ENCODE data around the gene XRRA1. TPM values are rescaled to one million over a fixed set of nuclear protein-coding genes. Genes with fewer than 3 reads are reported as not detected.

XRRA1 gene
- total and polyA plus RNA-seq, 7 experiments from 2014 or later, result 11.3 to 20.8 (median 17.8) TPM

- H3K36me3 Mint-ChIP-seq, result peaks cover 13 to 49% (median 16%) of the 10 kb centered on the region in 5 donors
- H3K4me3 Mint-ChIP-seq, result no peak overlapping the region
- H3K9me3 Mint-ChIP-seq, result no peaks in the 10 kb centered on the region
- no peaks in the 10 kb centered on the region for H3K4me1 ChIP-seq (ENCODE audit: control insufficient read depth in 2 of 2, insufficient read depth in 2 of 2, low read length in 2 of 2)
- no peak overlapping the region for H3K27ac ChIP-seq (ENCODE audit: low read depth, low read length)
- ATAC-seq, result no peak
- H3K36me3 ChIP-seq (ENCODE audit: control insufficient read depth in 2 of 3, insufficient read depth in 3 of 3, low read length in 3 of 3), result peaks cover 10 to 68% (median 14%) of the 10 kb centered on the region in 3 experiments
- CTCF ChIA-PET, result interaction anchor here (0.7 to 1.4 kb wide), 2 partner anchors 93 to 205 kb away, joined by 3 read pairs; no protein-coding TSS in a partner anchor
- DNase-seq, result no peak
- H3K27ac Mint-ChIP-seq, result peak overlapping the region in 2 of 9 donors; percentile 2 to 59
- POLR2A ChIA-PET, result interaction anchor here (1.6 kb wide), 1 partner anchor 13 kb away, joined by 4 read pairs; the partner anchor contains the start of genes SPCS2 and XRRA1
- no peaks in the 10 kb centered on the region for H3K9me3 ChIP-seq (ENCODE audit: control insufficient read depth in 2 of 3, low read length in 3 of 3)
- intact Hi-C loops (cut with micrococcal nuclease), result no loop called here
- H3K27me3 Mint-ChIP-seq, result no peaks in the 10 kb centered on the region
- no peaks in the 10 kb centered on the region for H3K27me3 ChIP-seq (ENCODE audit: control insufficient read depth in 2 of 2, insufficient read depth in 2 of 2, low read length in 2 of 2)
- H3K4me1 Mint-ChIP-seq, result peaks cover 0 to 11% (median 0%) of the 10 kb centered on the region in 7 donors
- no peak overlapping the region for H3K4me3 ChIP-seq (ENCODE audit: low read length)
Observed at GRCh38 chr11:74935285-74935684, 13.6 kb downstream of the XRRA1 start.

- Histone ChIP-seq H3K4me1 (ENCODE audit: control insufficient read depth in 2 of 2, insufficient read depth in 2 of 2, low read length in 2 of 2) (no peaks in the 10 kb centered on the region), H3K27me3 (ENCODE audit: control insufficient read depth in 2 of 2, insufficient read depth in 2 of 2, low read length in 2 of 2) (no peaks in the 10 kb centered on the region), H3K36me3 (ENCODE audit: control insufficient read depth in 2 of 3, insufficient read depth in 3 of 3, low read length in 3 of 3) (peaks cover 10 to 65% (median 14%) of the 10 kb centered on the region in 3 experiments), H3K27ac (ENCODE audit: low read depth, low read length) (no peak overlapping the region), H3K9me3 (ENCODE audit: control insufficient read depth in 2 of 3, low read length in 3 of 3) (no peaks in the 10 kb centered on the region), H3K4me3 (ENCODE audit: low read length) (no peak overlapping the region)
- peak overlapping the region in 1 of 9 donors; percentile 54 for H3K27ac Mint-ChIP-seq
- no peak for ATAC-seq
- ChIA-PET POLR2A (no interaction called here), CTCF (no interaction called here)
- peaks cover 7 to 36% (median 13%) of the 10 kb centered on the region in 5 donors for H3K36me3 Mint-ChIP-seq
- no peaks in the 10 kb centered on the region for H3K9me3 Mint-ChIP-seq
- peaks cover 0 to 11% (median 0%) of the 10 kb centered on the region in 7 donors for H3K4me1 Mint-ChIP-seq
- H3K27me3 Mint-ChIP-seq, result no peaks in the 10 kb centered on the region
- DNase-seq, result no peak
- intact Hi-C loops (cut with micrococcal nuclease), result no loop called here
- H3K4me3 Mint-ChIP-seq, result no peak overlapping the region
Observed at GRCh38 chr11:74933765-74934164, 15.1 kb downstream of the XRRA1 start.

- no peak overlapping the region for H3K27ac Mint-ChIP-seq
- H3K36me3 ChIP-seq (ENCODE audit: control insufficient read depth in 2 of 3, insufficient read depth in 3 of 3, low read length in 3 of 3), result peaks cover 10 to 69% (median 14%) of the 10 kb centered on the region in 3 experiments
- no peaks in the 10 kb centered on the region for H3K27me3 ChIP-seq (ENCODE audit: control insufficient read depth in 2 of 2, insufficient read depth in 2 of 2, low read length in 2 of 2)
Observed at GRCh38 chr11:74932797-74933196, 16.1 kb downstream of the XRRA1 start.

GRCh38 chr11:74932169-74932568, 16.7 kb downstream of the XRRA1 start:
- Histone ChIP-seq H3K4me1 (ENCODE audit: control insufficient read depth in 2 of 2, insufficient read depth in 2 of 2, low read length in 2 of 2) (no peaks in the 10 kb centered on the region), H3K36me3 (ENCODE audit: control insufficient read depth in 2 of 3, insufficient read depth in 3 of 3, low read length in 3 of 3) (peaks cover 10 to 68% (median 14%) of the 10 kb centered on the region in 3 experiments), H3K27me3 (ENCODE audit: control insufficient read depth in 2 of 2, insufficient read depth in 2 of 2, low read length in 2 of 2) (no peaks in the 10 kb centered on the region), H3K9me3 (ENCODE audit: control insufficient read depth in 2 of 3, low read length in 3 of 3) (no peaks in the 10 kb centered on the region), H3K27ac (ENCODE audit: low read depth, low read length) (no peak overlapping the region), H3K4me3 (ENCODE audit: low read length) (no peak overlapping the region)
- H3K9me3 Mint-ChIP-seq, result no peaks in the 10 kb centered on the region
- H3K27me3 Mint-ChIP-seq, result no peaks in the 10 kb centered on the region
- POLR2A ChIA-PET, result no interaction called here
- CTCF ChIA-PET, result interaction anchor here (0.8 to 3.0 kb wide), 6 partner anchors 90 to 317 kb away, joined by 3 to 13 read pairs (median 4); no protein-coding TSS in a partner anchor
- no peak overlapping the region for H3K27ac Mint-ChIP-seq
- H3K4me3 Mint-ChIP-seq, result peak overlapping the region in 1 of 10 donors; percentile 18
- intact Hi-C loops (cut with micrococcal nuclease), result no loop called here
- ATAC-seq (no peak), DNase-seq (no peak)
- peaks cover 0 to 13% (median 0%) of the 10 kb centered on the region in 7 donors for H3K4me1 Mint-ChIP-seq
- peaks cover 7 to 31% (median 10%) of the 10 kb centered on the region in 5 donors for H3K36me3 Mint-ChIP-seq

More at GRCh38 chr11:74932797-74933196, 16.1 kb downstream of the XRRA1 start:
- intact Hi-C loops (cut with micrococcal nuclease), result no loop called here
- Mint-ChIP-seq H3K27me3 (no peaks in the 10 kb centered on the region), H3K4me3 (peak overlapping the region in 1 of 10 donors; percentile 2), H3K4me1 (peaks cover 0 to 11% (median 0%) of the 10 kb centered on the region in 7 donors), H3K36me3 (peaks cover 7 to 34% (median 10%) of the 10 kb centered on the region in 5 donors), H3K9me3 (no peaks in the 10 kb centered on the region)
- Histone ChIP-seq H3K27ac (ENCODE audit: low read depth, low read length) (no peak overlapping the region), H3K9me3 (ENCODE audit: control insufficient read depth in 2 of 3, low read length in 3 of 3) (no peaks in the 10 kb centered on the region), H3K4me3 (ENCODE audit: low read length) (no peak overlapping the region), H3K4me1 (ENCODE audit: control insufficient read depth in 2 of 2, insufficient read depth in 2 of 2, low read length in 2 of 2) (no peaks in the 10 kb centered on the region)
- ATAC-seq (no peak), DNase-seq (no peak)
- POLR2A ChIA-PET, result no interaction called here
- CTCF ChIA-PET, result interaction anchor here (0.6 to 1.0 kb wide), 3 partner anchors 90 to 211 kb away, joined by 3 to 4 read pairs (median 3); no protein-coding TSS in a partner anchor

GRCh38 chr11:74929431-74930363, 19.2 kb downstream of the XRRA1 start:
- DNase-seq (peak; percentile 9 to 74 (median 59)), ATAC-seq (peak; percentile 92)
- Mint-ChIP-seq H3K4me3 (no peak overlapping the region), H3K9me3 (no peaks in the 10 kb centered on the region), H3K27ac (no peak overlapping the region), H3K27me3 (no peaks in the 10 kb centered on the region), H3K36me3 (peaks cover 3 to 23% (median 8%) of the 10 kb centered on the region in 5 donors), H3K4me1 (peaks cover 0 to 36% (median 0%) of the 10 kb centered on the region in 7 donors)
- Histone ChIP-seq H3K27ac (ENCODE audit: low read depth, low read length) (no peak overlapping the region), H3K27me3 (ENCODE audit: control insufficient read depth in 2 of 2, insufficient read depth in 2 of 2, low read length in 2 of 2) (no peaks in the 10 kb centered on the region), H3K9me3 (ENCODE audit: control insufficient read depth in 2 of 3, low read length in 3 of 3) (no peaks in the 10 kb centered on the region), H3K36me3 (ENCODE audit: control insufficient read depth in 2 of 3, insufficient read depth in 3 of 3, low read length in 3 of 3) (peaks cover 0 to 56% (median 9%) of the 10 kb centered on the region in 3 experiments), H3K4me3 (ENCODE audit: low read length) (no peak overlapping the region), H3K4me1 (ENCODE audit: control insufficient read depth in 2 of 2, insufficient read depth in 2 of 2, low read length in 2 of 2) (no peaks in the 10 kb centered on the region)
- ChIA-PET CTCF (interaction anchor here (0.6 to 3.0 kb wide), 21 partner anchors 10 to 1380 kb away, joined by 3 to 13 read pairs (median 3); no protein-coding TSS in a partner anchor), POLR2A (no interaction called here)
- intact Hi-C loops (cut with micrococcal nuclease), result loop anchor here (1.0 to 2.0 kb wide), 9 partner anchors 19 to 342 kb away; partner anchors contain the start of genes SPCS2 (in 1 of the 2), TPBGL (in 1 of the 2) and XRRA1 (in 1 of the 2)

GRCh38 chr11:74927496-74927895, 21.4 kb downstream of the XRRA1 start:
- POLR2A ChIA-PET, result no interaction called here
- Mint-ChIP-seq H3K36me3 (peaks cover 0 to 15% (median 3%) of the 10 kb centered on the region in 5 donors), H3K4me1 (peaks cover 0 to 34% (median 0%) of the 10 kb centered on the region in 7 donors), H3K9me3 (no peaks in the 10 kb centered on the region), H3K27me3 (no peaks in the 10 kb centered on the region), H3K27ac (no peak overlapping the region), H3K4me3 (no peak overlapping the region)
- peaks cover 0 to 35% (median 0%) of the 10 kb centered on the region in 3 experiments for H3K36me3 ChIP-seq (ENCODE audit: control insufficient read depth in 2 of 3, insufficient read depth in 3 of 3, low read length in 3 of 3)
- H3K9me3 ChIP-seq (ENCODE audit: control insufficient read depth in 2 of 3, low read length in 3 of 3), result no peaks in the 10 kb centered on the region
- no peak overlapping the region for H3K4me3 ChIP-seq (ENCODE audit: low read length)
- H3K27me3 ChIP-seq (ENCODE audit: control insufficient read depth in 2 of 2, insufficient read depth in 2 of 2, low read length in 2 of 2), result no peaks in the 10 kb centered on the region
- no peaks in the 10 kb centered on the region for H3K4me1 ChIP-seq (ENCODE audit: control insufficient read depth in 2 of 2, insufficient read depth in 2 of 2, low read length in 2 of 2)
- no peak for DNase-seq
- no peak overlapping the region for H3K27ac ChIP-seq (ENCODE audit: low read depth, low read length)
- no peak for ATAC-seq
- intact Hi-C loops (cut with micrococcal nuclease), result no loop called here
- CTCF ChIA-PET, result interaction anchor here (0.9 to 1.9 kb wide), 3 partner anchors 96 to 277 kb away, joined by 3 to 5 read pairs (median 3); no protein-coding TSS in a partner anchor

All from naive thymus-derived CD4-positive, alpha-beta T cell (primary cell).